Loucy (cell line): ENCODE measurements around the gene HOXA2.

Experiments used
- CTCF ChIP-seq: fragments of 200-600 bp; sonication (generic); conservative IDR thresholded peaks from 2 replicates; pipeline ENCODE4 v1.5.1; 2014; ENCODE audit warnings: mild to moderate bottlenecking, antibody characterized with exemption, low read length
- EZH2phosphoT487 ChIP-seq: fragments of 200-600 bp; IDR thresholded peaks from 2 replicates; pipeline ENCODE4 v1.6.1; 2018; ENCODE audit warnings: antibody characterized with exemption, mild to moderate bottlenecking, moderate library complexity, borderline replicate concordance

- no peak for TF ChIP-seq EZH2phosphoT487
- no peak for TF ChIP-seq CTCF
Observed at GRCh38 chr7:27095050-27095896, 7.2 kb downstream of the HOXA2 start.
